Ecto neural progenitor cell (in vitro differentiated cells): Measurements from ENCODE around the gene PLA2G3.
"Not testable (repeated sequence)": the region's sequence is repeated elsewhere in the genome, so short reads cannot be mapped to it uniquely, and the experiment has no call there.

Source experiments
- DNase-seq: peaks from one replicate; pipeline ENCODE4 v3.0.0-alpha.2; 2018; ENCODE audit warnings: low spot score

The PLA2G3 gene

DNA sequence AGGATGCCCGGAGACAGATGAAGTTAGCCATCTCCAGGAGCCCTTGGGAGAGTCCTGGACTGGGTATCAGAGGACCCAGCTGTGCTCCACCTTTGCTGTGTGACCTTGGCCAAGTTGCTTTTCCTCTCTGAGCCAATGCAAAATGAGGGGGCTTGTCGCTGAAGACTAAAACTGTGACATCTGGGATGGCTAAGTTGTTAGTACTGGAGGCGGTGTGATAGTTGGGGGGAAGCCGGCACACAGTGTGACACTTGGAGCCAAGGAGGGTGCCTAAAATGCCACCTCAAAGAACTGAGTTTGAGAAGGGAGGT, 17.1 kb downstream of the PLA2G3 start:
- DNase-seq, result no peak

DNA sequence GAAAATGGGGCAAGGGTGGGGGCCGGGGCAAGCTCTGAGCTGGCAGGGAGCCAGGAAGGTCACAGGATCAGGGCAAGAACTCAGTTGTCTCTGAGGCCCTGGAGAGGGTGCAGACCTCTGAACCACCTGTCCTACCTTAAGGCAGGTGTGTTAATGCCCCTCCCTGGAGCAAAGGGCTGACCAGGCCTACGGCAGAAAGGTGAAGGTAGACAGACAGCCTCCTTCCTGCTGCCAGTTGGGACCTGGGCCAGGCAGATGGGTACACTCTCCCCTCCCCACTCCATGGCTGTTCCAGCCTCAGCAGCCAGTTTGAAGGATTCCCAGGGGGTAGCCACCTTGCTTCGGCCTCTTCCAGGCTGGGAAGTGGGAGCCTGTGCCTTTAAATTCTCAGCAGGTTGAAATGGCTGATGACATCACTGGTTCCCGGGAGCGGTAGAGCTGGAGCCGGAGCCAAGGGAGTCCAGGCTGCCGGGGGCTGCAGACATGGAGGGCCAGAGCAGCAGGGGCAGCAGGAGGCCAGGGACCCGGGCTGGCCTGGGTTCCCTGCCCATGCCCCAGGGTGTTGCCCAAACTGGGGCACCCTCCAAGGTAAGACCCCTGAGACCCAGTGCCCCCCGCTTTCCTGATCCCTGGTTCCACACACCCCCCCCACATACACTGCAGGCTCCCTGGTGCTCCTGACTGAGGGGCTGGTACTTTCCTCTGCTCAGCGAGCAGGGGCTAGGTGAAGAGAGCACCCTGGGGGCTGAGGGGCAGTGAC, 17.6 kb downstream of the PLA2G3 start, which contains the start of gene INPP5J:
TSS of gene INPP5J (plus strand) at position 435 of the 760 bp plus-strand sequence. CDS start at position 484, 49 bp downstream.
- DNase-seq, result no peak

DNA sequence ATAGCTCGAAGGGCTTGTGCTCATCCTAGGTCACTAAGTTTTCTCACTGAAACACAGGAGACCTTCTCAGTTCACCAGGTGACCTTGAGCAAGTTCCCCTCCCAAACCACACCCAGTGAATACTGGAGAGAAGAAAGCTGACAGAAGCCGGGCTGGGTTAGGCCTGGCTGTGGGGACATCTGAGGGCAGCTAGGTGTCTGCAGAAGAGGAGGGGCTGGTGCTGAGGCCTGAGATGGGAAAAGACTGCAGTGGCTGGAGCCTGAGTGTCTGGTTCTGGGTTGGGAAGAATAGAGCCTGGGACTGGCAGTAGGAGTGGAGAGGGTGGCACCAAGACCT, 18.1 kb downstream of the PLA2G3 start:
- DNase-seq, result no peak

DNA sequence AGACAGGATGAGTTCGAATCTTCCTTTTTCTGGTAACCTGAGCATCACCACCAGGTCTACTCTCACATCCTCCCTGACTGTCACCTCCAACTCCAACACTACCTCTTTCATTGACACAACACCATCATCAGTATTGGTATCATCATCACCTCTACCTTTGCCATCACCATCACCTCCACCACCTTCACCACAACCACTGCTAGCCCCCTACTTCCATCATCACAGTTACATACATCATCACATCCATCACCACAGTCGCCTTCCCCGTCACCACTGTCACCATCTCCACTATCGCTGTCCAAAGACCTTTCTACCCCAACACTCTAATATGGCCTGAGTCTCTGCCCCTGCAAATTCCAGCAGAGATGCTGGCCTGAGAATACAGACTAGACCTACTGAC, 18.9 kb downstream of the PLA2G3 start:
- no peak for DNase-seq

DNA sequence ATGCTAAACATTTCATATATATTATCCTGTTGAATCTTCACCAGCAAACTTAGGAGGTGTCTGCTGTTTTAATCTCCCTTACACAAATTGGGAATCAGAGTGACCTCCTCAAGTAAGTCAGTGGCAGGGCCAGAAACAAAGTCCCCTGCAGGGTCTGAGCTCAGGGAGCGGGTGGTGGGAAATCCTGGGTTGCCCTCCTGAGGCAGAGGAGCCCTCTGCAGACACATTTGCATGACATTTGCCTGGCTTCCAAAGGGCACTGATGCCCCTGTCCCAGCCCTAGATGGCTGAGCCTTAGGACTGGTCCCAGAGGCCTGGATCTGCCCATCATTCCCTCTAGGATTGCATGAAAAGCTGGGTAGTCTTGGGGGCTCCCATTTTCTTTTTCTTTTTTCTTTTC, 19.7 kb downstream of the PLA2G3 start:
- DNase-seq, result no peak

DNA sequence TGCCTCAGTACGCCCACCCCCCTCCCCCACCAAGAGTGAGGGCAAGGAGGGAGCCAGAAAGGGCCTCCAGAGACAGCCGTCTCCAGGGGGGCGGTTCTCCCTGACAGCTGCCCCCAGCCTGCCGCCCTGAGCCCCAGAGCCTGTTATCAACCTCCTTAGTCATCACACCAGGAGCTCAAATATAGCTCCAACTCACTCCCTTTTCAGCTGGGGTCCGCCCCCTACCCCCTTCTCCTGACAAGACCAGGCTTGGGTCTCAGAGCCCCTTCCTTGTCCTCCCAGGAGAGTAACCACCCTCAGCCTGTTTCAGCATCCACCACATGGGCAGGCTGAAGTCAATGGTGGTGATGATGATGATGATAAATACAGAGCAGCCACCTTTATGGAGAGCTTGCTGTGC, 20.1 kb downstream of the PLA2G3 start:
- DNase-seq, result no peak

DNA sequence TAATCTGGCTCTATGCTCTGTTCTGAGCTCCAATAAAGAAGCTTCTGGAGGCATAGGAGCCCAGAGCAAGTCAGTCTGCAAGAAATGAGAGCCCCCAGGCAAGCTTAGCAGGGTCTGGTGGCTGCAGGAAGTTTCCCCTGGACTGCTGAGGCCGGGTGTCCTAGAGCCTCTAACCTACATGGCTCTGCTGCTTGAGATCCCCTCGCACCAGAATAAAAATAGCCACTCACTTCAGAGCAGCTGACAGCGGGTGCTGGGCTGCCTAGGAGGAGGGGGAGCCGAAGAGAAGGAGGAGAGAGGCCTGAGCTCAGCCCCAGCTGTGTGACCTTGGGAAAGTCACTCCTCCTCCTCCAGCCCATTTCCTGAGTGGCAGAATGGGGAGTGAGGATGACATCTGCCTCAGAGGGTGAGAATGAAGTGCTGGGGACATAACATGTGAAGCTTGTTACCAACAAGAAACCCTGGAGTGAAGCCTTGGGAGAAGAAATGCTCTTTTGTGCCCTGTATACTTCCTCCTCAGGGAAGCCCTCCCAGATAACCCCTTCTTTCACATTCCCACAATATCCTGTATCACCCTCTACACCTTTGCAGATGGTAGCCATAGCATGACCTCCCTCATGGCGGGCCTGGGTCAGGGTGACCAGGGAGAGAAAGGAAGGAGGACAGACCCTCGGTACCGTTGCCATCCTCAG, 21.1 kb downstream of the PLA2G3 start:
- DNase-seq, result no peak

DNA sequence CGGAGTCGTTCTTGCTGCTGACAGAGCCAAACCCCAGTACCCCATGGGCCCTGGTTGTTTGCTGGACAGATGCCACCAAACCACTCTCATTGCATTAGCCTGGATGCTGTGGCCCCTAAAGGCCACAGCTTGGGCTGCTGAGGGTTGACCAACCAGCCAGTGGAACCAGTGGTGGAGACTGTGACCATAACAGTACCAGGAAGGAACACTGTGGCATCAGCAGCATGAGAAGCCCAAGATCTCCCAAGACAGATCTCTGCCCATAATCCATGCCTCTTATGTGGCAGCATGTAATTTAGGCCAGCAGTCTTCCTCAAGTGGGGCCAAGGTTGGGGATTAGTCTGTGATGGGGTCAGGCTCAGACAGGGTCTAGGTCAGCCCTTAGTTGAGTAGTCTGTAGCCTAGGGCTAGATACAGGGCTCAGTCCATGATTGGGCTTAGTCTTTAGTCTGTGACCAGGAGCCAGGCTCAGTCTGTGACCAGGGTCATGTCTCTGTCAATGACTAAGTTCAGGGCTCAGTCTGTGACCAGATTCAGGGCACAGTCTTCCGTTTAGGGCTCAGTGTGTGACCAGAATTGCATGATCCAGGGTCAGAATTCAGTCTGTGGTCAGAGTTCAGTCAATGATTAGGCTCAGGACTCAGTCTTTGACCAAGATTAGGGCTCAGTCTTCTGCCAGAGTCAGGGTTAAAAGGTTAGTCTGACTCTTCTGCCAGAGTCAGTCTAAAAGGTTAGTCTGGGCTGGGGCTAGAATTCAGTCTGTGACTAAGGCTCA, 22.1 kb downstream of the PLA2G3 start:
- DNase-seq, result no peak

DNA sequence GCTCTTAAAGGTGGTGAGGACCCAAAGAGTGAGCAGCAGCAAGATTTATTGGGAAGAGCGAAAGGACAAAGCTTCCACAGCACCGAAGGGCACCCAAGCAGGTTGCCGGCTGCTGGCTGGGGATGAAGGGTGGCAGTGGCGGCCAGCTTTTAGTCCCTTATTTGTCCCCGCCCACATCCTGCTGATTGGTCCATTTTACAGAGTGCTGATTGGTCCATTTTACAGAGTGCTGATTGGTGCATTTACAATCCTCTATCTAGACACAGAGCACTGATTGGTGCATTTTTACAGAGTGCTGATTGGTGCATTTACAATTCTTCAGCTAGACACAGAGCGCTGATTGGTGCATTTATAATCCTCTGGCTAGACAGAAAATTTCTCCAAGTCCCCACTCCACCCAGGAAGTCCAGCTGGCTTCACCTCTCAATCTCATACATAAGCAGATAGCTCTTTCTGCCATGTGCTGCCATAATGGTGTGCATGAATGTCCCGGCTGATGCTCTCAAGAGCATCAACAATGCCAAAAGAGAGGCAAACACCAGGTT, 27.7 kb downstream of the PLA2G3 start:
- DNase-seq, result not testable (repeated sequence)

DNA sequence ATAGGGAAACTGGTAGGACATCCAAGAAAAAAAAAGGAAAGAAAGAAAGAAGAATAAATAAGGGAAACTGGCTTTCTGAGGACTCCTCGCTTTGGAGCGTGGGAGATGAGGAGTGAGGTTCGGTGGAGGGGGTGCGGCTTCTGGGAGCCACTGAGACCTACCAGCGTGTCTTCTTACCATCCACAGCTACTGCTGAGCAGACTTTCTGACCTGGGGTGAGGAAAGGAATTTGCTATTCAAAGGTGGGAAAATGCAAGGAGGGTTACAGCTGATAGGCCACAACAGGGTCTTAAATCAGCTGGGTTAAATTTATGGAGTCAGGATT, 32.5 kb downstream of the PLA2G3 start:
- no peak for DNase-seq

DNA sequence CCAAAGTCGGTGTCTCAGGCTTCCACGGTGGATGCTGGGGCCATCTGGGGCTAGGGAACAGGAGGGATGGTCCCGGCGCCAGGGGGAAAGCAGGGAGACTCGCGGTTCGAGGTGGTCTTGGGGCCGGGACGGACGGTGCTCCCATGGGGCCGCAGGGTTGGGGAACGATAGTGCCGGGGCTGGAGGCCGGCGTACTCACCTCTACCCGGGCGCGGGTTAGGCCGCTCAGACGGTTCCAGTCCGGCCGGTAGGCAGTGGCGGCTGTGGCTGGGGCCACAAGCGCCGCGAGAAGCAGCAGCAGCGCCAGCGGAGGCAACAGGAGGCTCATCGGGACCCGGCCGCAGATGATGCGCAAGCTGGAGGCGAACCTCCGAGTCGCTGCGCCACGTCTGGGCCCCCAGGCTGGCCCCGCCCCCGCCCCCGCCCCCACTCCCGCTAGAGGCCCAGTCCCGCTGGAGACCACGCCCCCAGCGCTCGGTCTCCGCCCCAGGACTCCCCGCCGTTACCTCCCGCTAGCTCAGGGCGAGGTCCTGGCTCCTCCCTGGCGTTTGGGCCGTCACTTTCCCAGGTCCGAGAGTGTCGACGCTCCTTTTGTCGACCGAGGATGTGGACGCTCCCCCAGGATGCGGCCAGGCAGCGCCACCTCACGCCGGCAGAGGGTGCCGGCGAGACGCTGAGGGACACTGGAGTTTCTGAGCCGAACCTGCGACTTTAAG, 33.0 kb downstream of the PLA2G3 start, which contains the start of gene SELENOM:
TSS of gene SELENOM (minus strand) at position 391 of the 716 bp plus-strand sequence. CDS start at position 328, 63 bp downstream.
- DNase-seq, result peak; percentile 95

DNA sequence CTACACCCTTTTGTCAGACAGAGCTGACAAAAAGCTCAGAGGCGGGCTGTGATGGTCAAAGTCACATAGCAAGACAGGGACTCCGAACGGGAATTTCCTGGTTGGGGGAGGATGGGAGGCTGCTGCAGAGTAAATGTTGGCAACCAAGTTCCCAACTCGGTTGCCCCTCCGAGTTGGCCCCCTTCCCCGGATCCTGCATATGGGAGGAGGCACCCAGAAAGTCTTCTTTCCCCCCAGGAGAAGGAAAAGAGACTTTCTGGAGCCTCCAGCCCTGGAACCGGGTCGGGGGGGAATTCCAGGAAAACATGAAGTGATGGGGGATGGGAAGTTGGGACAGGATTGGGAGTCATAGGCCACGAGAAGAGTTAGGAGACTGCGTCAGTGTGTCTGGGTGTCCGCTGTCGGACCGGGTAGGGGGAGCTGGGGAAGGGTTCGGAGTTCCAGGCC, 33.6 kb downstream of the PLA2G3 start:
- no peak for DNase-seq

DNA sequence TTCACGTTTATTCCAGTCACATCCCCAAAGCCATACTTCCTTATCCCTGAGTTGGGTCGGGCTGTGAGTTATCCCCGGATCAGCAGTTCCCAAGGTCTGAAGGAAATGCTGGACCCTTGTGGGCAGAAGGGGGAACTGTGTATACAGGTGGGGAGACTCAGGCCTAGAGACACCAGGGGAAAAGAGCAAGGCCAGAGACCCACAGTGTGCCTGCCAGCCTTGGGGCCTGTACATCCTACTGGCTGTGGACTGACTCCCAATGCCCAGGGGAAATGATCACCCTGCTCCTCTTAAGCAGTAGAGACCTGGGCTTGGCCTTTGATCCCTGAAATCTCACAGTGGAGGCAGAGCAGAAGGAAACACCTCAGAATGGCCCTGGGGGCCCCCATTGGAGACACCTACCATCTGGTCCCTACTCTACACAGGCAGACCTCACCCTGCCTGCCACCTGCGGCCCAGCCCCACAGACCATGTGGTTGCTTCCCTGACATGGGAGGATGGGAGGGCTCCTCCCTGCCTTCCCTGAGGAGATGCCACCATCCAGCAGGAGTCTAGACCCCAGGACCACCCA, 34.2 kb downstream of the PLA2G3 start:
- no peak for DNase-seq

DNA sequence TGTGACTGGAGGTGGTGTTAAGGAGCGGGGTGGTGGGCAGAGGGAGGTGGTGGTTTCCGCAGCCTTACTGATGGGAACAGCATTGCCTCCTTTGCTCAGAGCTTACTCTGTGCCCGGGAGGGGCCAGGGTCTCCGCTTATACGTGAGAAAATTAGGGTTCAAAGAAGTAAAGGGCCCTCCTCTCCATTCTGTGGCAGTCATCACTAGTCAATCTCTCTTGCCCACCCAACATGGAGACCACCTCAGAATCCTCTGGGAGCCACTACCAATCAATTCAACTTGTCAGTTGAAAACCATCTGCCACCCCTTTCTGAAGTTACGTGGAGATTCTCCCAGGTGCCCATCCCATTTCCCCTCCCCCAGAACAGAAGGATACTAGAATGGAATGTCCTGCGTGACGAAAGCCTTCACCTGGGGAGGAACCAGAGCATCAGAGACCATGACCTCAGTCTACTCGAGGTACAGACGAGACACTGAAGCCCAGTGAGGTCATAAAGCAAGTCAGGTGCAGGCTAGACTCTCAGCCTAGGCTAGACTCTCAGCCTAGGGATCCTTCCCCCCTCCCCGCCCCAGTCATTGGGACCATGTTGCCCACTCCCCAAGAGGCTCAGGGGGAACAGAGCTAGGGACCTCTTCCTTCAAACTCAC, 34.9 kb downstream of the PLA2G3 start:
- no peak for DNase-seq

DNA sequence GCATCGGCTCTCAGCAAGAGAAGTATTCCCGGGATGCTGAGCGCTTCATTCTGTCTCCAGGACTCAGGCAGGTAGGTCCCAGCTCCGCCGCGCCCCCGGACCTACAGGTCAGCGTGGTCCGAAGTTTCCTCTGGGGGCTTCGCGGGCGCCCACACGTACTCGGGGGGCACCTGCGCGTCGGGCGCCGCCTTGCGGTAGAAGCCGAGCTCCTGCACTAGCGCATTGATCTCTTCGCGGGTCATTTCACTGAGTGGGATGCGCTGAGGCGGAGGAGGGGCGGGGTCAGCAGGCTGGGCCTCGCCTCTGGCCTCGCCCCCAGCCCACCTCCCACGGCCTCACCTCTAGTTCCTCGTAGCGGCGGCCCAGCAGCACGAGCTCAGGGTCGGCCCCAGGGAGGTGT, 35.4 kb downstream of the PLA2G3 start:
- DNase-seq, result peak; percentile 87

DNA sequence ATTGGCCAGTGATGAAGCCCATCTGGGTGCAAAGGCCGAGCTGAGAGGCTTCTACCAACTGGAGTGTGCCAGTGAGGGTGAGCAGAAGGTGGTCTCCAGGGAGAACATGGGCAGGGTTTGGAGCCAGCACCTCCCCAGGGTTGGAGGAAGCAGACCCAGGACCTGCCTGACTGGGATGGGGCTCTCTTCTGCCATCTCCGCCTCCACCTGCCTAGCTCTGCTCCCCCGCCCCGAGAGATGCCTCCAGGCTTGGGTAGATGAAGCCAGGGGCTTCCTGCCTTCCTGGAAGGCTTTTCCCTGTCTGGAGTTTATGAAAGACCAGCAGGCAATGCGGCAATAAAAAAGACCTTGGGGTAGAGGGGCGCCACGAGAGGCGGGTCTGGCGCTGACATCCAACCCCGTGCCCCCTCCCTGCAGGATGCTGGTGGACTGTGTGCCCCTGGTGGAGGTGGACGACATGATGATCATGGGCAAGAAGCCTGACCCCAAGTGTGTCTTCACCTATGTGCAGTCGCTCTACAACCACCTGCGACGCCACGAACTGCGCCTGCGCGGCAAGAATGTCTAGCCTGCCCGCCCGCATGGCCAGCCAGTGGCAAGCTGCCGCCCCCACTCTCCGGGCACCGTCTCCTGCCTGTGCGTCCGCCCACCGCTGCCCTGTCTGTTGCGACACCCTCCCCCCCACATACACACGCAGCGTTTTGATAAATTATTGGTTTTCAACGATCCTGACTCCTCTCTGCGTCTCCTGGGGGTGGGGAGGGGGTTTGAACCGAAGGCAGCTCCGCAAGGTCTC, 36.2 kb downstream of the PLA2G3 start:
- no peak for DNase-seq

DNA sequence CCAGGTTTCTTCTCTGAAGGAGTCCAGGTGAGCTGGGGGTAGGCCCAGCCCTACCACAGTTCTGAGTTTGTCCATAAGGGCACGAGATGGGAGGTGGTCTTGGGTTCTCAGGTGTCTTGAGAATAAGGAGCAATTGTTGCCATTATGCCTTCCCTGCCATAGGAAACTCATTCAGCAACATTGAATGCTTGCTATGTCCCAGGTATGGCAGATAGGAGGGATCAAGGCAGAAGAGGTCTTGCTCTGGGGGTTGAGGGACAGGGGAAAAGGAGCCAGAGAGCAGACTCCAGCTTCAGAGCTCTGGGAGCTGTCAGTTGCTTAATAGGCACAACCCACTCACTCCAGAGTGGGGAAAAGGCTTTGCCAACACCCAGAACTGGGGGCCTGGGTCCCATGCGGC, 37.2 kb downstream of the PLA2G3 start:
- no peak for DNase-seq

DNA sequence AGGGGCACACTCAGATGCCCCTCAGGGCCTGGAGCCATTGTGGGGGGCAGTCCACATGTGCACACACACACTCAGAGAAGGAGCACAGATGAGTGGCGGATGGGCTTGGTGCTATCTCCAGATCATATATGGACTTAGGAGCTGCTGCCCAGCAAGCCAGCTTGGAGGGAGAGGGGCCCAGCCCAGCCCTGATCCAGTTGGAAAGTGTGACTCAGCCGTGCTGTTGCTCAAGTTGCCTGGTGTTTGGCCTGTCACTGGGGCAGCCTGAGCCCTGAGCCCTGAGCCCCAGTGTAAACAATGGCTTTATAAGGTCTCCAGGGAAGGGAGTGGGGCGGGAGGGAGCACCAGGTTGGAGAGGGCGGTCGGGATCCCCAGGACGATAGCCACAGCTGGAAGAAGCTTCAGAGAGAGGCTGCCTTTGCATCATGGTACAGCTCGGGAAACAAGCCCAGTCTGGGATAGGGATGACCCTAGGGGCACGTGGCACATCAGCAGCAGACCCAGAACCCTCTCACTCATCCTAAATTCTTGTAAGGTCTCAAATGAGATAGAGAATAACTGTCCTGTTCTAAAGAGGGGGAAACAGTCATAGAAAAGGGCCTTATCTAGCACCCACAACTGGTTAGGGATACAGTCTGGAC, 37.7 kb downstream of the PLA2G3 start:
- no peak for DNase-seq

DNA sequence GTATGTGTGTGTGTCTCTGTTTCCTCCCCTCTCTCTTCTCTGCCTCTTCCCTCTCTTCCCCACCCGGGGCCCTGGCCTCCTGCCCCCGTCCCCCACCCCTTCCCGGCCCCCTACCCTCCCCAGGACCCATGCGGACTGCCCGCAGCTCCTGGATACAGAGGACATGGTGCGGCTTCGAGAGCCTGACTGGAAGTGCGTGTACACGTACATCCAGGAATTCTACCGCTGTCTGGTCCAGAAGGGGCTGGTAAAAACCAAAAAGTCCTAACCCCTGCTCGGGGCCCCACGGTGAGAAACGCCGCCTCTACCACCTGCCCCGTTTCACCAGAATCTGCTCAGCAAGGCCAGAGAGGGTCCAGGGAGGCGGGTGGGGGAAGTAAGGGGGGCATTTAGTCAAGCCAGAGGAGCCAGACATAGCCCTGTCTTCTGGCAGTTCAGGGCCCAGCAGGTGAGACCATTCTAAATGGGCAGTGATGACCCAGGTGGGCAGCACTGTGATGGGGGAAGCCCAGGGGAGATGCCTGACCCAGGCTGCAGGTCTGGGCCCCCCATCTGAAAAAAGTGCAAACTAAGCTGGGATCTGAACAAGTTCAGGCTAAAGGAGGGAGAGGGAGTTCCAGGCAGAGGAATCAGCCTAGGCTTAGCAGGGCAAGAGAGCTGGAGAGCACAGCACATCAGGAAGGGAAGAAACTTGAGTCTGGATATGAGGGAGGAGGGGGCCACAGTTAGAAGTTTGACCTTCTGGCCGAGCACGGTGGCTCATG, 39.4 kb downstream of the PLA2G3 start:
- no peak for DNase-seq
